ENCODE data around the gene NHSL2. TPM values are rescaled to one million over a fixed set of nuclear protein-coding genes. Genes with fewer than 3 reads are reported as not detected.

The NHSL2 gene
- total and polyA plus RNA-seq, 2 of the 13 experiments (the other 11 are each of a cell fraction or from before 2014, with no cell fraction given) = not detected

DNA sequence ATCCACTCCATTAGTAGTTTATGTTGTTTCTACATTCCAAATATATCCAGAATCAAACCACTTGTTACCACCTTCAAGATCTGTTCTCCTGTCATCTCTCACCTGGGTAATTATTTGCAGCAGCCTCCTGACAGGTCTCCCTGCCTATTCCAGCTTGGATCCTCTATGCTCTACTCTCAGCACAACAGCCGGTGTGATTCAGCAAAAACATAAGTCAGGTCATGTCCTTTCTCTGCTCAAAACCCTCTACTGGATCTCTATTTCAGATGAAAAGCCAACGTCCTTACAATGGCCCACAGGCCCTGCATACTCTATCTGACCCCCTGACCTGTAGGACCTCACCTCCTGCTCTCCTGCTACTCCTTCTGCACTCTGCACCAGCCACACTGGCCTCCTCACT is 84.5 kb downstream of the NHSL2 start (continued):
- TF ChIP-seq CHCHD3 (CRISPR knock-in tag; IDR thresholded peaks at IDR 0.05) = no peak
- TF ChIP-seq E2F2 (CRISPR knock-in tag; IDR thresholded peaks at IDR 0.05; ENCODE audit: borderline replicate concordance) = no peak

DNA sequence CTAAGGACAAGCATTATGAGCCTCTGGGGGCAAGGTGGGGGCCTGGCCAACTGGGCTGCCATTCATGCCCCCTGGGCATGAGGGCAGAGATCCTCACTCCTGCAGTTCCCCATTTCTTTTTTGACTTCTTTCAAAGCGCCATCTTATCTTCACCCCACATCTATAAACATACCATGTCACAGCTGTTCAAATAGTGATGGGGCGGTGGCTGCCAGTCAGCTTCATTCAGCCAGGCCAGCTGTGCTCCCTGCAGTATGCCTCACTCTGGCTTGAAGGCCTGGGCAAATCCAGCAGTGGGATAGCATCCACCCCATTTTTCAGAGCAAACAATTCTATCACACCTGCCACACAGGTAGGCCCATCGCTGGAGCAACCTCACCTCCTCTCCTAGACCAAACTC is 85.5 kb downstream of the NHSL2 start:
- Histone ChIP-seq H3K4me2 (ENCODE audit: low read depth, low read length) (no peak overlapping the region), H3K79me2 (ENCODE audit: insufficient read depth, low read length) (no peaks in the 10 kb centered on the region), H3K4me3 (replicated peaks in 1 of 3; ENCODE audit: insufficient read depth in 1 of 3, low read depth in 2 of 3, low read length in 3 of 3) (no peak overlapping the region), H3K9me3 (ENCODE audit: low read length) (no peaks in the 10 kb centered on the region), H3K27ac (ENCODE audit: extremely low read length, insufficient read depth, low read length) (no peak overlapping the region), H4K20me1 (ENCODE audit: insufficient read depth, low read length) (no peaks in the 10 kb centered on the region), H3K9ac (ENCODE audit: insufficient read depth, low read depth, low read length) (no peak overlapping the region), H3K36me3 (replicated peaks in 1 of 2; ENCODE audit: control insufficient read depth in 1 of 2, insufficient read depth in 2 of 2, low read length in 2 of 2) (no peaks in the 10 kb centered on the region), H3K4me1 (ENCODE audit: insufficient read depth, low read length) (no peaks in the 10 kb centered on the region), H3K27me3 (ENCODE audit: control insufficient read depth in 1 of 2, insufficient read depth in 2 of 2, low read length in 2 of 2) (peaks cover 0 to 1% of the 10 kb centered on the region in 2 experiments; a peak in 1 of 5 replicates), H2AFZ (ENCODE audit: low read length) (no peak overlapping the region)
- DNase-seq (ENCODE audit: low spot score) (no peak), FAIRE-seq (no peak), ATAC-seq (no peak)
- ChIA-PET POLR2A (no interaction called here), CTCF (ENCODE audit: low intra/inter-chr PET ratio, low total read pairs) (no interaction called here)
- BruUV-seq (replicated peaks) = no TSS peak
- intact Hi-C loops (cut with micrococcal nuclease; ENCODE audit: unreplicated experiment) = no loop called here
- 33% methylated on average over 3 of the region's 3 CpGs for WGBS (ENCODE audit: low lambda C conversion rate)
- in situ Hi-C loops (cut with HindIII; ENCODE audit: extremely low pct_ligation_motif_present, low pct_unique_long_range_greater_than_20kb) = loop anchor here (10.0 kb wide), 1 partner anchor 129 kb away; no protein-coding TSS in a partner anchor
- TF ChIP-seq ZBTB21 (CRISPR knock-in tag; IDR thresholded peaks at IDR 0.05) (no peak), ZNF713 (CRISPR knock-in tag; IDR thresholded peaks at IDR 0.05) (no peak), HMG20A (CRISPR knock-in tag; IDR thresholded peaks at IDR 0.05; ENCODE audit: borderline replicate concordance) (no peak), NCOA1 (CRISPR knock-in tag; IDR thresholded peaks at IDR 0.05) (no peak), NR2F2 (IDR thresholded peaks at IDR 0.05; ENCODE audit: borderline replicate concordance, low read depth) (no peak), HOXA9 (CRISPR knock-in tag; IDR thresholded peaks at IDR 0.05; ENCODE audit: borderline replicate concordance) (no peak), SMAD3 (CRISPR knock-in tag; IDR thresholded peaks at IDR 0.05) (no peak), MAFF (IDR thresholded peaks at IDR 0.05; ENCODE audit: low read depth, low read length) (no peak), NBN (conservative IDR thresholded peaks at IDR 0.05) (no peak), CEBPZ (IDR thresholded peaks at IDR 0.05; ENCODE audit: low read length) (no peak), ZNF136 (CRISPR knock-in tag; IDR thresholded peaks at IDR 0.05; ENCODE audit: low read depth) (no peak)
- TF ChIP-seq, protein P1, sequence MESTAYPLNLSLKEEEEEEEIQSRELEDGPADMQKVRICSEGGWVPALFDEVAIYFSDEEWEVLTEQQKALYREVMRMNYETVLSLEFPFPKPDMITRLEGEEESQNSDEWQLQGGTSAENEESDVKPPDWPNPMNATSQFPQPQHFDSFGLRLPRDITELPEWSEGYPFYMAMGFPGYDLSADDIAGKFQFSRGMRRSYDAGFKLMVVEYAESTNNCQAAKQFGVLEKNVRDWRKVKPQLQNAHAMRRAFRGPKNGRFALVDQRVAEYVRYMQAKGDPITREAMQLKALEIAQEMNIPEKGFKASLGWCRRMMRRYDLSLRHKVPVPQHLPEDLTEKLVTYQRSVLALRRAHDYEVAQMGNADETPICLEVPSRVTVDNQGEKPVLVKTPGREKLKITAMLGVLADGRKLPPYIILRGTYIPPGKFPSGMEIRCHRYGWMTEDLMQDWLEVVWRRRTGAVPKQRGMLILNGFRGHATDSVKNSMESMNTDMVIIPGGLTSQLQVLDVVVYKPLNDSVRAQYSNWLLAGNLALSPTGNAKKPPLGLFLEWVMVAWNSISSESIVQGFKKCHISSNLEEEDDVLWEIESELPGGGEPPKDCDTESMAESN (CRISPR knock-in tag; conservative IDR thresholded peaks at IDR 0.05) = no peak

All from HepG2 (cell line).